NCI-H2107 treated with DMSO at 0.1 percent for 48 hours (cell line): ENCODE measurements around the gene MLST8.
A peak's percentile ranks its signal among the peaks of the same experiment; 100 is the strongest.
"Not testable (repeated sequence)": the region's sequence is repeated elsewhere in the genome, so short reads cannot be mapped to it uniquely, and the experiment has no call there.

ENCODE experiments used
- DNase-seq: peaks from one replicate; lab custom pipeline; 2025; ENCODE audit not compliant: unreplicated experiment; lab: John Stamatoyannopoulos, UW

Gene MLST8

DNA sequence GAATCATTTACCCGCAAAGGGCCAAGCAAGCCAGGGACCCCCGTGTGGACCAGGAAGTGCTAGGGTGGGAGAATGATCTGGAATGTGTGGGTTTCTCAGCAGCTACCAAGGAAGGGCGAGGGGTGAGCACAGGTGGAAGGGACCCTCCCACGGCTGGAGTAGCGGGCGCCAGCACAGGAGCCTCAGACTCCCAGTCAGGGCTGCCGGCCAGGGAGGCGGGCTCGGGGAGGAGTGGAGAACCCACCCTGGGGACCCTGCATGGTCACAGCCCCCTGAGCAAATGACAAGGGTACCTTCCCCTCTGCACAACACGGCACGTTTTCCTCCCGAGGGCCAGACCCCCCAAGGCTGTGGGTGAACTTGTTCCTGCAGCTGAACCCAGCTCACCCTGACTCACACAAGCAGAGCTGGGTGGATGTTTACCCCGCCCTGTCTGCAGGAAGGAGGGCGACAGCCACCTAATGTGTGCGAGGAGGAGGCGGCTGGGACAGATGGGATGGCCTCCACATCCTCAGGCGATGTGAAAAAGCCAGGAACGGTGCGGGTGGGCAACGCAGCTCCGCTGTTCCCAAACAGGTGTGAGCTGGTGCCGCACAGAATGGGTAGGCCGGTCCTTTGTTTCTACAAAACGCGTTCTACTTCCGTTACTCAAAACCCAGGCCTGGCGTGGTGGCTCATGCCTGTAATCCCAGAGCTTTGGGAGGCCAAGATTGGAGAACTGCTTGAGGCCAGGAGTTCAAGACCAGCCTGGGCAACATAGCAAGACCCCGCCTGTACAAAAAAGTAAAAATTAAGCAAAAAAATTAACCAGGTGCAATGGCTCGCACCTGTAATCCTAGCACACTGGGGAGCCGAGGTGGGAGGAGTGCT, 39.9 kb downstream of the MLST8 start:
- DNase-seq: no peak

DNA sequence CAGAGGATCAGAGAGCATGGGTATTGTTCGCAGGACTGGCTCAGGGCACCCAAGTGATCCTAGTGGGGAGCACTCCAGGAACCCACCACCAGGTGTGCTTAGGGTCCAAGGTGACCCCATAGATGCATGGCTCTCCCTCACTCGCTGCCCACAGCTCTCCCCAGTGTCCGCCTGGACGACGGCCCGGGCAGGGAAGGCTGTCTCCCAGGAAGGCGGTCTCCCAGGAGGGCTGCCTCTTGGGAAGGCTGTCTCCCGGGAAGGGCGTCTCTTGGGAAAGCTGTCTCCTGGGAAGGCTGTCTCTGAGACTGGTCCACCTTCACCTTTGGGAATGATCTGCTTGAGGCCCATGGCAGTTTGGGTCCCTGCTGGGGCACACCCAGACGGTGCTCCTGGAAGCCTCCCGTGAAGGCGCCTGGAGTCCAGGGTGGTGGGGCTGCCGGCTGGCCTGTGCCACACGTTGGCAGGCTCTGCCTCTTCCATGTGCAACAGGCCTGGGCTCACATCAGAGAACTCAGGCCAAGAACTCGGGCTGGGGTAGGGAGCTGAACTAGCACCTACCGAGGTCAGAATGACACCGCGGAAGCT, 41.1 kb downstream of the MLST8 start:
- no peak for DNase-seq

DNA sequence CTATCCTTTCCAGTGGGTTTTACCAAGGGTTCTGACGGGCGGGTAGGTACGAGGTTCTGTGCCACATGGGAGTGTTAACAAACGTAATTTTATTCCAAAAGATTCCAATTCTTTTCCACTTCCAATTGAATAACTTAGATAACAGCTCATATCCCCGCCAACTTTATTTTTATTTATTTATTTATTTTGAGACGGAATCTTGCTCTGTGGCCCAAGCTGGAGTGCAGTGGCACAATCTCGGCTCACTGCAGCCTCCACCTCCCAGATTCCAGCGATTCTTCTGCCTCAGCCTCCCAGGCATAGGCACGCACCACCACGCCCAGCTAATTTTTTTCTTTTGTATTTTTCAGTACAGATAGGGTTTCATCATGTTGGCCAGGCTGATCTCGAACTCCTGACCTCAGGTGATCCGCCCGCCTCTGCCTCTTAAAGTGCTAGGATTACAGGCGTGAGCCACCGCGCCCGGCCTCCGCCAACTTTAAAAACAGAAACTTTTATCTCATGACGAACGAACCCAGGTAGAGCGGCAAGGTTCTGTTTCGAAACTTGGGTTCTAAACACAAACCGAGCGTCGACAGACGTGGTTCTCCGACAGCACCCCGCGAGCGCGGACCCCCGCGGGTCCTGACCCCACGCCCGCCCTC, 45.5 kb downstream of the MLST8 start:
- no peak for DNase-seq

DNA sequence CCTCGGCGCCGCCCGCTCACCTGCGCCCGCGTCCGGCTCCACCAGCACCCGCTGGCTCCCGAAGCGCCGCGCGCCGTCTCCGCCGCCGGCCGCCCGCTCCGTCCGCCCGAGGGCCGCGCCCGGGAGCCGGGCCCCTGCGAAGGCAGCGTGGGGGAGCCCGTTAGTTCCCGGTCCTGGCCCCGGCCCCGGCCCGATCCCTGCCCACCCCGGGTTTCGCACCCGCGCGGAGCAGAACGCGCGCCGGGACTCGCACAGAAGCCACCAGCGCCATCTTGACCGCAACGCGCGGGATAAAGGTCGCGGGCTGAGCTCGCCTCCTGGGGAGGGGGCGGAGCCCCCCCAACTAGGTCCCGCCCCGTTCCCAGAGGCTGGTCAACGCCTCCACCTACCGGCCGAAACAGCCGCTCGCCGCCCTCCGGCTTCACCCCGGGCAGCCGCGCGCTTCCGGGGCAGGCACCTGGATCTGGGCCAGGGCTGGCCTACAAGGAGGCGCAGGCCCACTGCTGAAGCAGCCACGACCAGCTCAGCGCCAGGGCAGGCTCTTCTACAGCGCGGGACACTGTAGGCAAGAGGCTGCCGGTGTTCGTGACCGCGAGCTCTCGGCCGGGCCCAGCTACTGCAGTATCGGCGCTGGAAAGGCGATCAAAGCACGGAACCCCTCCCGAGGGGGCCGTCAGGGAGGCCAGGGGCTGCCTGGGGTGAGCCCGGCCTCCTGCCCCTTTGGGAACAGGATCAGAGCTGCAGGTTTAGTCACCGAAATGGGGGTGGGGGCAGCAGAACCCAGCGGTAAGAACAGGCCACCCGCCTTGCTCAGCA, 46.2 kb downstream of the MLST8 start, which contains the start of gene ECI1:
Gene ECI1 (minus strand): TSS at position 292 of the 816 bp plus-strand sequence. CDS start 21 bp downstream, at position 271.
- DNase-seq: peak; percentile 90

DNA sequence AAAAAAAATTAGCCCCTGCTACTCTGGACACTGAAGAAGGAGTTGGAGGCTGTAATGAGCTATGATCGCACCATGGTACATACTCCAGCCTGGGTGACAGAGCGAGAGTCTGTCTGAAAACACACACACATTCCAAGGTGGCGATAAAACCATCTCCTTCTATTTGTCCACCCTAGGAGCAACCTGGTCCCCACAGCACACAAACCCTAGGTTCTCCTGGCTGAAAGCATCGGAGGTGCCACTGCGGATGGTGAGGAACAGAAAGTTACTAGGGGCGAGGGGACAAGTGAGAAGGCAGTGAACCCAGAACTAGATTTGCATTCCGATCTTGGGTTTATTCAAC, 47.5 kb downstream of the MLST8 start:
- DNase-seq: no peak

DNA sequence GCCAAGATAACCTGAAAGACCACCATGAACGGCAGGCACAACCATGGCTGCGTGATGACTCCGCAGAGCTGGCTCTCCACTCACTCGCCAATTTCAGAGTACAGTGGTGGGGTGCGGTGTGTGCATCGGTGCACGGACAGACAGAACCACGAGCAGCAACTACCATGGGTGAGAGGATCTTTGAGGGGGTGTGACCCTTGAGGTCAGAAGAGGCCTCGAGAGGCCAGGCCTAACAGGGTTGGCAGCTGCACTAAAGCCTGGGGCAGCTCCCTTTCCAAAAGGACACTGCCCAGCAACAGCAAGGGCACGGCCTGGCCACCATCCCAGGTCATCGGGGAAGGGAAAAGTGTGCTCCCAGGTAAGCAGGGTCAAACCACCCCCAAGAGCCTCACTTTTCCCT, 48.0 kb downstream of the MLST8 start:
- DNase-seq: no peak

DNA sequence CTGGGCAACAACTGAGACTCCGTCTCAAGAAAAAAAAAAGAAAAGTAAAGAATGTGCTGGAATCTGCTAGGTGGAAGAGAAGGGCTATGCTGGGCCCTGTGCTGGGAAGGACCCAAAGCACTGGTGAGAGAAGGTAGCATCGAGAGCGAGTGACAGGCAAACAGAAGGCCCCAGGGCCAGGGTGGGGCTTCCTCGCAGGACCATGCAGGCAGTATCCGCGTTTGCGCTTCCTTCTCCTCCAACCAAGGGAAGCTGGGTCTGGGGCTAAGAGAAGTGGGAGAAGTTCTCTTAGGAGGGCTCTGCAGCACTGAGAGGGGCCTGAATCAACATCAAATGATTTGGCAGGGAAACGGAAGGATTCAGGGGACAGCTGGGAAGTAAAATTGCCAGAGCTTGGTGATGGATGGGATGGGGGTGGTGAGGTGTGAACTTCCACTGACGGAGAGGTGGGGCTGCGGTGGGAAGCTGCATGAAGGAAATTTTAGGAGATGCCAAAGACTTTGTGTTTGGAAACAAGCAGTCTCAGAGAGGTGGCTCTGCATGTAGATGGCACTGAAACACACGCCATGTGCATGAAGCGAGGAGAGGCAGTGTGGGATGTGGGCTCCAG, 51.4 kb downstream of the MLST8 start:
- no peak for DNase-seq

DNA sequence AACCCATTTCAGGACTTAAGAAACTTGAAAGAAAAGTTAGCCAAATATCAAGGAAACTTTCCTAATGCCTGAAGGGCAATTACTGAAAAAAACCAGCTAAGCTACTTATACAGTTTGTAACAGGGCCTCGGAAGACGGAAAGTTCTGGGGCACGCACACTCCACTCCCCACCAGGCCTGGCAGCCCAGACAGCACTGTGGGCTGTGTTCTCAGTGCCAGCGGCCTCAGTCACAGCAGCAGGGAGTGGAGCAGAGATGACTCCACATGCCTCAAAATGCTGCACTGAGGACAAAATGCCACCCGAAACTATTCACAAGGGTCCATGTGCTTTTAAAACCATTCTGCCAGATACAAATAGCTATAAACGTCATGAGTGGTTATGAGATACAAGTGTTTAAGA, 52.5 kb downstream of the MLST8 start:
- no peak for DNase-seq

DNA sequence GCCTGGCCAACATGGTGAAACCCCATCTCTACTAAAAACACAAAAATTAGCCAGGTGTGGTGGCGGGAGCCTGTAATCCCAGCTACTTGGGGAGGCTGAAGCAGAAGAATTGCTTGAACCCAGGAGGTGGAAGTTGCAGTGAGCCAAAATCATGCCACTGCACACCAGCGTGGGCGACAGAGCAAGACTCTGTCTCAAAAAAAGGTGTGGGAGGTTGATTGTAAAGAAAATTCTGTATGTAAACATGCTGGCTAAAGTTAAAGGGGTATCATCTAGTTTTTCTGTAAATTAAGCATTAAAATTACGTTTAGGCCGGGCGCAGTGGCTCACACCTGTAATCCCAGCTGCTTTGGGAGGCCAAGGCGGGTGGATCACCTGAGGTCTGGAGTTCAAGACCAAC, 53.3 kb downstream of the MLST8 start:
- not testable (repeated sequence) for DNase-seq
